ENCODE data around the gene CES3.

Gene CES3

GRCh38 chr16:67023689-67024088 lies 62.6 kb downstream of the CES3 start:
- Histone ChIP-seq H3K4me3 (ENCODE audit: low read length) (no peak overlapping the region), H3K27ac (ENCODE audit: low read depth, low read length) (no peak overlapping the region), H3K9ac (ENCODE audit: low read length) (no peak overlapping the region), H3K4me1 (ENCODE audit: control insufficient read depth, insufficient read depth, low read length) (peaks cover 4% of the 10 kb centered on the region), H3K36me3 (ENCODE audit: control insufficient read depth, insufficient read depth, low read length) (no peaks in the 10 kb centered on the region), H3K27me3 (ENCODE audit: control insufficient read depth, insufficient read depth, low read length) (no peaks in the 10 kb centered on the region)
